Stimulated activated CD8-positive, alpha-beta memory T cell treated with anti-CD3 and anti-CD28 coated beads, Interleukin-2, amount 100 ng/mL, for 48 hours (primary cell): ENCODE measurements around the gene NAA25.
"Not testable (repeated sequence)": the region's sequence is repeated elsewhere in the genome, so short reads cannot be mapped to it uniquely, and the experiment has no call there.

Experiments
- DNase-seq, 2 donors: peaks; one replicate each; pipeline ENCODE4 v3.0.0-alpha.2; 2020; ENCODE audit warnings: low read depth in 2 of 2

NAA25 gene

DNA sequence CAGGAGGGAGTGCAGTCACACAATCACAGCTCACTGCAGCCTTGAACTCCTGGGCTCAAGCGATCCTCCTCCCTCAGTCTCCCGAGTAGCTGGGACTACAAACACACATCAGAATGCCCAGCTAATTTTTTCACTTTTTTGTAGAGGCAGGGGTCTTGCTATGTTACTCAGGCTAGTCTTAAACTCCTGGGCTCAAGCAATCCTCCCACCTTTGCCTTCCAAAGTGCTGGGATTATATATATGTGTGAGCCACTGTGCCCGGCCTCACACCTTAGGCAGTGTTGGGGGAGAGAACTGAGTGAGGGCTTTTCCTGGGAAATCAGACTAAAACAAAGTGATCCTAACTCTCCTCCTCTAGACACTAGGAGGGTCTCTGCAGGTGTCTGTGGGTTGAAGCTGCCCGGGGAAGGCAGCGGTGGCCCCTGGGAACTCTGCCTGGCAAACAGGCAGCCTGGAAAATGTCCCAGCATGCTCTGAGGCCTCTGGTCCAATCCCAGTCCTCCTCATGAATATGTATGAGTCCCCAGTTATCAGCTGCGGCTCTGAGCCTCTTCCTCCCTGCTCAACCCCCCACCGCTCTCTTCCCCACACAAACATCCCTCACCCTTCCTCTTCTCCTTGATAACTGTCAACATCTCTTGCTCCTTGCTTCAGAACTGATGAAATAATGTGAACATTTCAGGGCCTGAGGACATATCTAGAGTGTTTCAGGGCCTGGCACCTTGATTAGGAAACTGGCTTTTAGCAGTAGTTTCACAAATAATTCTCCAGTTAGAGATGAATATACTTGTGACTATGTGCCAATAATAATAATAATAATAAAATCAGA lies 7.9 kb upstream of the NAA25 start:
- DNase-seq: no peak

DNA sequence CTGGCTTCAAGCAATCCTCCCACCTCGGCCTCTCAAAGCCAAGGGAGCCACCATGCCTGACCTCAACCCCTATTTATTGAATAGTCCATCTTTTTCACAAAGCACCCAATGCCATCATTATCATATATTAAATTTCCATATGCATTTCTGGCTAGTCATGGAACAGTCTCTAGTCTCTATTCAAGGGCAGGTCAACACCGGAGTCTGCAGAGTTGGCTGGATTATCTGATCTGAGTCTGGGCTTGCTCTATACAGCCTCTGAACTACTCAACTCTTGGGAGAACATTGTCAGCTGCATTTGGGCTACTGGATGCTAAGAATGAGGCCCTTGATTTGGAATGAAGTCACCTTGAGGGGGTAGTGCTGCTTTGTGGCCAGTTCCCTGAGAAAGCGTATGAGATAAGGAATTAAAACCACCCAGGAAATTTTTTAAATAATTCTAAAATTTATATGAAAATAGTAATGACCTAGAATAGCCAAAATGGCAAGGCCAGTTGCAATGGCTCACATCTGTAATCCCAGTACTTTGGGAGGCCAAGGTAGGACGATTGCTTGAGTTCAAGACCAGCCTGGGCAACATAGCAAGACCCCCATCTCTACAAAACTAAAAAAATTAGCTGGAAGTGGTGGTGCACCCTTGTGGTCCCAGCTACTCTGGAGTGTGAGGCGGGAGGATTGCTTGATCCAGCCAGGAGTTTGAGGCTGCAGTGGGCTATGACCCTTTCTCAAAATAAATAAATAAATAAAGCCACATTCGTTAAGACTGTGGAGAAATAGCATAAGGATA lies 6.9 kb upstream of the NAA25 start:
- no peak for DNase-seq

DNA sequence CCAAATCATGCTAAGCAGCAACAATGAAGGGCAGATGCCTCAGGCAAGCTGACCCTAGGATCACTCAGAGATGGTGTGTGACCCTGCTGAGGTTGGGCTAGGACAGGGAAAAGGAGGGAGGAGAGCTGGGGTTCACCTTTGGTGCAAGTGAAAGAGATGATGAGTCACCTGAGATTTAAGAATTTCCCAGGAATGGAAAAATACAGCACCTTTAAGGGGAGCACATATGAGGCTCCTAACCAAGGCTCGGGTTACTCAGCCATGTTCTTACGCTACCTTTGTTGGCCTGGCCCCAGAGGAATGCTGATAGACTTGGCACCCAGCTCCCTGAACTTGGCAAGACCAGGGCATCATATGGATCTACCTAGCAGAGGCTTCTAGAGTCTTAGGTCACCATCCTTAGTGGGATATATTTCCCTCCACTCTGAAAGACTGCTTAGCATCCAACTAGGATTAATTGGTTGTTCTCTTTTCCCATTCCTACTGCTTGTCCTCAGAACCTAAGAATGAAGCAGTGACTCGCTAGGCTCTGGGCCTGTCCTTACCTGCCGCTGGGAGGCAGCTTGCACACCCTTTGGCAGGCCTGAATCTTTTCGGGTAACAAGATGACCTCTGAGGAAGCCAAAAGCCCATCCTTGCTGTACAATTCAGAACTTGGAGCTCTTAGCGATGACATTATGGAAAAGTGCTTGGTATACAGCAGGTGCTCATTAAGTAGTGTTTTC lies 4.0 kb upstream of the NAA25 start:
- no peak for DNase-seq

DNA sequence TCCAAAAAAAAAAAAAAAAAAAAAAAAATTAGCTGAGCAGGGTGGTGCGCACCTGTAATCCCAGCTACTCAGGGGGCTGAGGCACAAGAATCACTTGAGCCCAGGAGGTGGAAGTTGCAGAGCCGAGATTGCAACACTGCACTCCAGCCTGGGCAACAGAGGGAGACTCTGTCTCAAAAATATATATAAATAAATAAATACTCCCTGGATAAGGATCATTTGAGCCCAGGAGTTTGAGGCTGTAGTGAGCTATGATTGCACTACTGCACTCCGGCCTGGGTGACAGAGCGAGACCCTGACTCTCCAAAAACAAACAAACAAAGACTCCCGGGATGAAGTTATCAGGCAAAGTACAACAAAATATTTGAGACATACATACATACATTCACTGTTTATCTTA lies 3.3 kb upstream of the NAA25 start:
- DNase-seq: no peak

DNA sequence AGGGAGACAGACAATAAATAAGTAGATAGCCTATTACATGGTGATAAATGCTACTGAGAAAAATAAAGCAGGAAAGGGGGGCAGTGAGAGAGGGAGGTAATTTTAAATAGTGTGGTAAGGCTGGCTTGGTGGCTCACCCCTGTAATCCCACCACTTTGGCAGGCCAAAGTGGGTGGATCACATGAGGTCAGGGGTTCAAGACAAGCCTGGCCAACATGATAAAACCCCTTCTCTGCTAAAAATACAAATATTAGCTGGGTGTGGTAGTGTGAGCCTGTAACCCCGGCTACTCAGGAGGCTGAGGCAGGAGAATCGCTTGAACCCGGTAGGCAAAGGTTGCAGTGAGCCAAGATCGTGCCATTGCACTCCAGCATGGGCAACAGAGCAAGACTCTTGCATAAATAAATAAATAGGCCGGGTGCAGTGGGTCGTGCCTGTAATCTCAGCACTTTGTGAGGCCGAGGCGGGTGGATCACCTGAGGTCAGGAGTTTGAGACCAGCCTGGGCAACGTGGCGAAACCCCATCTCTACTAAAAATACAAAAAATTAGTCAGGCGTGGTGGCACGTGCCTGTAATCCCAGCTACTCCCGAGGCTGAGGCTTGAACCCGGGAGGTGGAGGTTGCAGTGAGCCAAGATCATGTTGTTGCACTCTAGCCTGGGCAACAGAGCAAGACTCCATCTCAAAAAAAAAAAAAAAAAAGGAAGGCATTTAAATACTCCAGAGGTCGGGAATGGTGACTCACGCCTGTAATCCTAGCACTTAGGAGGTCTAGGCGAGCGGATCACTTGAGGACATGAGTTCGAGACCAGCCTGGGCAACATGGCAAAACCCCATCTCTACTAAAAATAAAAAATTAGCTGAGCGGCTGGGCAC lies 2.4 kb upstream of the NAA25 start:
- not testable (repeated sequence) for DNase-seq

DNA sequence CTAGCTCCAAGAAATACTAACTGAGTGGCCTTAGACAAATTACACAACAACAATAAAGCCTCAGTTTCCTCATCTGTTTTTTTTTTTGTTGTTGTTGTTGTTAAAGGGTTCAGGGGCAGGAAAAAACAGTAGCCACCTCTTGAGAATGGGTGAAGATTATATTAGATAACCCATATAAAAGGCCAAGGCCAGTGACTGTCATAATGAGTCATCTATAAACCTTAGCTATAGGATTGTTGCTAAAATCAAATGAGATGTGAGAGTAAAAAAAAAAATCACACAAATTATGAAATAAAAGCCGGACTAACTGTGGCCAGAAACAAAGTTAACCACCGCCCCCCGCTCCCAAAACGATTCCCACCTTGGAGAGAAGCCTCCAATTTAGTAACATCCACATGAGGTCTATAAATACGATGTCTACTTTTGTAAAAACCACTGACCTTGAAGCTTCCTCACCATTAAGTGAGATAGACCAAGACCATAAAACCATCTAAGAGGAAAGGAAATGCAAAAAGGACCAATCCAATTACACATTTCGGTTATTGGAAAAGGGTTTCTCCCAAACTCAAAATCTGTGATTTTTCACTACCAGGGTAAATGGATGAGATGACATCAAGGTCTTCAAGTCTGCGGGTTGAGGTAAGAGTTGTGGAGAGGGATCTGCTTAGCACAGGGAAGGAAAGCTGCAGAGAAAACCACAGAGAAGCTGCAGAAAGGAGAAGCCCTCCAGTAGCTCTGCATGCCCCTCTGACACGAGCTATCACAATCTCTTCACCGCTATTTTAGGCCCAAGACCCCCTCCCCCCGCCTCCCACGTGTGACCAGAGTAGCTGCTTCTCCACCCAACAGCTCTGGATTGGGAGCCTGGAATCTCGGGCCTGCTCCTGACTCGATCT lies 1.0 kb downstream of the NAA25 start:
- peak in 1 of 2 donors; percentile 27 for DNase-seq

DNA sequence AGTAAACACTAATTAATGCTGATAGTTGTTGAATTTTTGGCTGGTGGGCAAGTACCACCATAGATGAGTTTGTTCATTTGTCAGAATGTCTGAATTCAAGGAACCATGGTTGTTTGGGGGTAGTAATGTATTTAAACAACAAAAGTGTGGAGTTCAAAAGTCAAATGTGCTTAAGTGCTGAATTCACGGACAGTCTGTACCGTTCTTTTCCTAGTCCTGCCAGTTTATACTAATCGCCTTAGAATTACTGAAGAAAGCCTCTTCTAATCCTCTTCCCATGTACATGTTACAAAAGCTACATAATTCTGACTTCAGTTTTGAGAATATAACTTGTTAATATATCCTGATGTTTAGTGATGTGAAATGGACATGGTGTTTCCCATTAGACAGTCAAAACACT lies 2.7 kb downstream of the NAA25 start:
- no peak for DNase-seq

DNA sequence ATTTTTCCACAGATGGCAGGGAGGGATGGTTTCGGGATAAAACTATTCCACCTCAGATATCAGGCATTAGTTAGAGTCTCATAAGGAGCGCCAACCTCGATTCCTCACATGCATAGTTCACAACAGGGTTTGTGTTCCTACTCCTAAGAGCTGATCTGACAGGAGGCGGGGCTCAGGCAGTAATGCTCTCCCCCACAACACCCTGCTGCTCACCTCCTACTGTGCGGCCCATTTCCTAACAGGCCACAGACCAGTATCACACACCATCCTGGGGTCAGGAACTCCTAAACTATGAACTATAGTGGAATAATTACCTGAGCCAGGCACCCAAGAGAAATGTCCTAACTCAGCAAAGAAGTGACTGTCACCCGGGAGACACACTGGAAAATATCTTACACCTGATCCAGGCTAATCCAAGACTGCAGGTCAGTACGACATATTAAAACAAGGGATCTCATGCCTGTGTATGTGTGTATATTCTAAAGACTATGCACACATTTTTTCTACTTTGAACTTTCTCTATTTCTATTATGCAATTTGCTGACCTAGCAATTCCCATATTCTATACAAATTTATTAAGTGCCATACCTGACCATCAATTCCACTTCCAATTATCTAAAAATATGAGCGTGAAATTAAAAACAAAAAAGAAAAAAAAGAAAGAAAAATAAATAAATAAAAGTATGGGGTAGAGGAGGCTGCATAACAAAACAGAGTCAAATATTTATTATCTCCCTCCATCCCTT lies 4.7 kb downstream of the NAA25 start:
- no peak for DNase-seq

DNA sequence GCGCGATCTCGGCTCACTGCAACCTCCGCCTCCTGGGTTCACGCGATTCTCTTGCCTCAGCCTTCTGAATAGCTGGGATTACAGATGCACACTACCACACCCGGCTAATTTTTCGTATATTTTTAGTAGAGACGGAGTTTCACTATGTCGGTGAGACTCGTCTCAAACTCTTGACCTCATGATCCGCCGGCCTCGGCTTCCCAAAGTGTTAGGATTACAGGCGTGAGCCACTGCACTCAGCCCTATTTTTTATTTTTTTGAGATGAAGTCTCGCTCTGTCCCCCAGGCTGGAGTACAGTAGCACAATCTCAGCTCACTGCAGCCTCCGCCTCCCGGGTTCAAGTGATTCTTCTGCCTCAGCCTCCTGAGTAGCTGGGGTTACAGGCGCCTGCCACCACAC lies 5.8 kb downstream of the NAA25 start:
- DNase-seq: not testable (repeated sequence)

DNA sequence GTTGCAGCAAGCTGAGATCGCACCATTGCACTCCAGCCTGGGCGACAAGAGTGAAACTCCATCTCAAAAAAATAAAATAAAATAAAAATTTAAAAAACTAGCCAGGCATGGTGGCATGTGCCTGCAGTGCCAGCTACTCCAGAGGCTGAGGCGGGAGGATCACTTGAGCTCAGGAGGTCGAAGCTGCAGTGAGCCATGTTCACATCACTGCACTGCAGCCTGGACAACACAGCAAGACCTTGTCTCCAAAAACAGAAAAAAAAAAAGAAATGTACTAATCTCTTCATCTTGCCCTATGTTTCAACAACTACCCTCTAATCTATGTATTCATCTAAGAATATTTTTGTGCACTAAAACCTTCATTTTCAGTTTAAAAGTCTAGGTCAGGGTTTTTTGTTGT lies 6.5 kb downstream of the NAA25 start:
- DNase-seq: no peak

DNA sequence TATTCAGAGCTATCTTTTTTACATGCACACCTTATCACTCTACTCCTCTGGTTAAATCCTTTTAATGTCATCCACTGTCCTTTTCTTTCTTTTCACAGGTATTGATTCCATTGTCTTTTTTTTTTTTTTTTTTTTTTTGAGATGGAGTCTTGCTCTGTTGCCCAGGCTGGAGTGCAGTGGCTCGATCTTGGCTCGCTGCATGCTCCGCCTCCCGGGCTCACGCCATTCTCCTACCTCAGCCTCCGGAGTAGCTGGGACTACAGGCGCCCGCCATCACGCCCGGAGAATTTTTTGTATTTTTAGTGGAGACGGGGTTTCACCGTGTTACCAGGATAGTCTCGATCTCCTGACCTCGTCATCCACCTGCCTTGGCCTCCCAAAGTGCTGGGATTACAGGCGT lies 8.1 kb downstream of the NAA25 start:
- not testable (repeated sequence) for DNase-seq

DNA sequence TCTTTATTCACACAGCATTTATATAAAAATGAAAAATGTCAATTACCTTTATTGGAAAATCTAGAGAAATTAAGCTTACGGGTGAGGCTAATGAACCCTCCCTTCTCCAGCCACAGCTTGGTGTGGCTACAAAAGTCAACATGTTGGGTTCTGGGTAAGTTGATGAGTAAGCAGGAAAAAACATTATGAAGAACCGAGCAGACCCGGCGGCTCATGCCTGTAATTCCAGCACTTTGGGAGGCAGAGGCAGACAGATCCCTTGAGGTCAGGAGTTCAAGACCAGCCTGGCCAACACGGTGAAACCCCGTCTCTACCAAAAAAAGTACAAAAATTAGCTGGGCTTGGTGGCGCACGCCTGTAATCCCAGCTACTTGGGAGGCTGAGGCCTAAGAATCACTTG lies 10.9 kb downstream of the NAA25 start:
- DNase-seq: no peak

DNA sequence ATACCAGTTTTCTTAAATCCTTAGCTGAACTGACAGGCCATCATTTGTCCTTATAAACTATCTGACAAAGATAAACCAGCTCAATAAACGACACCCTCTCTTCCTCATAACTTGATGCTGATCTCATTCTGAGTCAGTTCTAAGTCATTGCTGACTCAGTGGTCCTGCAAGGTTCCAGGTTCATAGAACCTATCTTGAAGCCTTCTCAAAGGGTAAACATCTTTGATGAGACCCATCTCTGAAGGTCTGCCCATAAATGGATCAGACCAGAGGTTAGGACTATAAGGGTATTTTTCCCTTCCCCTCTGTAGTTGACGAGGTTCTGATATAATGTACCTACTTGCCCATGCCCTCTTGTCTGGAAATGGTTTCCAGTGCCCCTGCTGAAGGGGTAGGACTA lies 11.9 kb downstream of the NAA25 start:
- DNase-seq: no peak

DNA sequence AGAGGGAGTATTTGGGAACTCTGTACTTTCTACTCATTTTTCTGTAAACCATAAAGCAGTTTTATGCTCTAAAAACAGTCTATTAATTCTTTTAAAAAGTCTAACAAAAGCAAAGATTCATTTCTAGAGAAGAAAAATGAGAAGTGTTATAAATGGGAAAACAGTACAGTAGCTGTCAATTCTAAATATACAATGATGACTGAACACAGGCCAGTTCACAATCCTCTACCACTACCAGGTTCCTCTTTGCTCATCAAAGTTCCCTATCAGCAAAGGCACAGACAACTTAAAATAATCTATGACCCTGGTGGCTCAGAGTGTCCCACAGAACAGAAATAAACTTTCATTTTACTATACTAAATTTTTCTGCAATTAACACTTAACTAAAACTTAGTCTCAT lies 12.5 kb downstream of the NAA25 start:
- DNase-seq: no peak

DNA sequence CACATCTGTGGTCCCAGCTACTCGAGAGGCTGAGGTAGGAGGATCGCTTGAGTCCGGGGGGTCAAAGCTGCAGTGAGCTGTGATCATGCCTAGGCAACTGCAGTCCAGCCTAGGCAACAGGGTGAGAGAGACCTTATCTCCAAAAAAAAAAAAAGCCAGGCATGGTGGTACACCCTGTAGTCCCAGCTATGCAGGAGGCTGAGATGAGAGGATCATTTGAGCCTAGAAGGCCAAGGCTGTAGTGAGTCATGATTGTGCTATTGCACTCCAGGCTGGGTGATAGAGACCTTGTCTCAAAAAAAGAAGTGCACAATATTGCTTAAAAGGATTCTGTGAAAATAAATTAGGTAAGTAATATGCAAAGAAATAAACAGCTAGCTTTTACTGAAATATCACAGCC lies 17.0 kb downstream of the NAA25 start:
- no peak for DNase-seq

DNA sequence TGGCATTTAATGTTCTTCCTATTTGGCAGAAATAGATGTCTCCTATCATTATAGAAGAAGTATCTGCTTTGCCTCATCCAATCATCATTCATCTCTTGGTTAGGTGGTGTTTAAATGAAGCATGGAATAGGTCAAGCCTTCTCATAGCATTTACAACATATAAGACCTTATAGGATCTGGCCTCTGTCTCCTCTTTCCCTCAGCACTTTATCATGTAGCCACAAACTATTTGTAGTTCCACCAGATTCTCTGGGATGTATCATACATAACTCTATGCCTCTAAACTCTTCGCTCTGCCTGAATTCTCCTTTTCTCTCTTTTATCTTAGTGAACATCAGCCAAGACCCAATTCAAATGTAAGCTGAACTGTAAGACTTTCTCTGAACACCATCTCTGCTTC lies 20.7 kb downstream of the NAA25 start:
- DNase-seq: no peak

DNA sequence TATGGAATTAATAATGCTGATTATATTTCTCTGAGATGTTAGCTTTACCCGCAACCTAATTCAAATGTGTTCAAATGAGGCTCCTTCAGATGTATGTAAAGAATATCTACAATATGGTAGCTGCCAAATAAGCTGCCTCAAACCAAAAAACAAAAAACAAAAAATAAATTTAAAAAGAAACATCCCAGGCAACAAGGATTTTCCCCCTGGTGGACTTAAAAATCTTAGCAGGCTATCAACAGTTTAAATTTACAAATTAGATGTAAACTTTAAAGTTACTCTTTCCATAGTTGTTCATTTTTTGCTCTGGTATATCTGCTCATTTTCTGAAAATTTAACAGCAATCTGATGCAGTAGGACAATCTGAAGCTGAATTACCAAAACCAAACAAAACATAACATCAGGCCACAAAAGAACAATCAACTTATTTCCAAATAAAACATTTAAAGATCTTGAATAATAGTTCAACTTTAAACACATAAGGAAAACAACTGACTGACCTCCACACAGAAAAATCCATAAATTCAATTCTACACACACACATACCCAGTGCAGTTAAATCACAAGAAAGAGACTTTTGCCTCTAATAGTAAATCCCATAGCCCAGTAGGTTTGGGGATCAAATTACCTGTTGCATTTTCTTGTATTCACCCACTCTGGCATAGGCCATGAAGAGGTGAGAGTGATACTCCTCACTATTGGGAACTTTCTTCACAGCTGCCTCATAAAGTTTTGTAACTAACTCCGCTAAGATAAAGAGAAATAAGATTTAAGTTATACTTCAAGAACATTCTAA lies 21.3 kb downstream of the NAA25 start:
- DNase-seq: no peak

DNA sequence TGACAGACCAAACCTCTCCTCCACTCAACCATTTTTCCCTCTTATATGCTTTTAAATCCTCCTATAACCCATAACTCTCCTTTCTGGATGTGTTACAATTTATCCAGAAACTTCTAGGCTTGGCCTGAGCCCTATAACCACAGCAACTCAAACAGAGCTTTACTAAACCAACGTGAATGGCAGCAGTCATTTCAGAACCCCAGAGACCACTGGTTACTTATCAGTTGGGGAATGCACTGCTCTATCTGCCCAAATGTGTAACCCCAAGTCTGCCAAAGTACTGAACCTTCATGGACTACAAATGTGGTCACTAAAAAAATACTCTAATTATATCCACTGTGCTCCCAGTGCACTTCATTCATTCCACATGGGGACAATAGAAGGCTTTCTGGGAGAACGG lies 42.0 kb downstream of the NAA25 start:
- no peak for DNase-seq

DNA sequence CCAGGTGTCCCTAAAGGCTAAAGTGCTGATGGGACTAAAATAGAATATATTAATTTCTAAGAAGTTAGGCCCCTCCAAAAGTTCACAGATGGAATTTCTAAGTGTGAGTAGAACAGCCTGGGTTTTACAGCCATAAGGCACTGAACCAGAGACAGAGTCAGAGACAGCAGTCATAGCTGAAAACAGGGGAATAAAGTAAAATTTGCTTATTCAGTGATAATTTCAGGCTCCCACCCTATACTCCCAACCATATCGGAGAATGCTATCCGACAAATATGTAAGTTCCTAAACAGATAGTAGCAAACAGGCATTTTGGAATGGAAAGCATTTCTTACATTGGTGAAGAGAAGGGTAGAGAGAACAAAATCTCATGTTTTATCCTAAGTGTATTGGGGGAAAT lies 45.3 kb downstream of the NAA25 start:
- no peak for DNase-seq
